22Rv1 (cell line): ENCODE results near the gene XXYLT1.

Experiments used
- H3K27ac ChIP-seq: fragments of 450-650 bp; 2 replicates; pipeline ENCODE4 v1.5.1; 2017
- CTCF ChIP-seq: fragments of 450-650 bp; IDR thresholded peaks from 2 replicates; pipeline ENCODE4 v1.5.1; 2017; ENCODE audit warnings: mild to moderate bottlenecking
- ZFX ChIP-seq: fragments of 450-650 bp; IDR thresholded peaks from 2 replicates; pipeline ENCODE4 v1.6.1; 2017; ENCODE audit warnings: antibody characterized with exemption, borderline replicate concordance

Gene XXYLT1

GRCh38 chr3:195149292-195150030 lies 121.5 kb downstream of the XXYLT1 start:
- no peak overlapping the region for H3K27ac ChIP-seq
- no peak for TF ChIP-seq ZFX
- no peak for TF ChIP-seq CTCF

GRCh38 chr3:195148549-195148948 lies 122.4 kb downstream of the XXYLT1 start:
- H3K27ac ChIP-seq, result no peak overlapping the region
- TF ChIP-seq ZFX, result no peak
- no peak for TF ChIP-seq CTCF

- no peak for TF ChIP-seq ZFX
- no peak for TF ChIP-seq CTCF
- no peak overlapping the region for H3K27ac ChIP-seq
Measured at GRCh38 chr3:195147649-195148080, 123.3 kb downstream of the XXYLT1 start.

- TF ChIP-seq ZFX (no peak), CTCF (no peak)
- no peak overlapping the region for H3K27ac ChIP-seq
Measured at GRCh38 chr3:195146131-195146530, 124.8 kb downstream of the XXYLT1 start.

GRCh38 chr3:195145579-195145978 lies 125.4 kb downstream of the XXYLT1 start:
- TF ChIP-seq CTCF, result no peak
- TF ChIP-seq ZFX, result no peak
- no peak overlapping the region for H3K27ac ChIP-seq

GRCh38 chr3:195143221-195143620 lies 127.7 kb downstream of the XXYLT1 start:
- TF ChIP-seq ZFX, result no peak
- TF ChIP-seq CTCF, result no peak
- H3K27ac ChIP-seq, result no peak overlapping the region

GRCh38 chr3:195142519-195142918 lies 128.4 kb downstream of the XXYLT1 start:
- TF ChIP-seq CTCF (no peak), ZFX (no peak)
- no peak overlapping the region for H3K27ac ChIP-seq
